ENCODE results near the gene TRPV4.

GRCh38 chr12:109855377-109855776, 22.2 kb upstream of the TRPV4 start:
- TF ChIP-seq, protein P1, sequence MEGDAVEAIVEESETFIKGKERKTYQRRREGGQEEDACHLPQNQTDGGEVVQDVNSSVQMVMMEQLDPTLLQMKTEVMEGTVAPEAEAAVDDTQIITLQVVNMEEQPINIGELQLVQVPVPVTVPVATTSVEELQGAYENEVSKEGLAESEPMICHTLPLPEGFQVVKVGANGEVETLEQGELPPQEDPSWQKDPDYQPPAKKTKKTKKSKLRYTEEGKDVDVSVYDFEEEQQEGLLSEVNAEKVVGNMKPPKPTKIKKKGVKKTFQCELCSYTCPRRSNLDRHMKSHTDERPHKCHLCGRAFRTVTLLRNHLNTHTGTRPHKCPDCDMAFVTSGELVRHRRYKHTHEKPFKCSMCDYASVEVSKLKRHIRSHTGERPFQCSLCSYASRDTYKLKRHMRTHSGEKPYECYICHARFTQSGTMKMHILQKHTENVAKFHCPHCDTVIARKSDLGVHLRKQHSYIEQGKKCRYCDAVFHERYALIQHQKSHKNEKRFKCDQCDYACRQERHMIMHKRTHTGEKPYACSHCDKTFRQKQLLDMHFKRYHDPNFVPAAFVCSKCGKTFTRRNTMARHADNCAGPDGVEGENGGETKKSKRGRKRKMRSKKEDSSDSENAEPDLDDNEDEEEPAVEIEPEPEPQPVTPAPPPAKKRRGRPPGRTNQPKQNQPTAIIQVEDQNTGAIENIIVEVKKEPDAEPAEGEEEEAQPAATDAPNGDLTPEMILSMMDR (IDR thresholded peaks at IDR 0.05; ENCODE audit: borderline replicate concordance, extremely low read depth, low read length, poor library complexity, severe bottlenecking), result no peak
- TF ChIP-seq EZH2 (IDR thresholded peaks at IDR 0.05; ENCODE audit: borderline replicate concordance, low read depth, low read length, severe bottlenecking), result no peak

Data from DND-41 (cell line).